Suprapubic skin (tissue), 4 donors: ENCODE data around the gene SHISA9.

Experiments used
- POLR2A ChIP-seq, 2 donors: fragments of 450-650 bp; IDR thresholded peaks; one replicate each; pipeline ENCODE4 v1.6.1; 2017; ENCODE audit warnings: antibody characterized with exemption in 2 of 2, mild to moderate bottlenecking in 2 of 2, moderate library complexity in 2 of 2
- POLR2AphosphoS5 ChIP-seq, 3 donors: sonication (generic); formaldehyde crosslinking; IDR thresholded peaks; one replicate each; pipeline ENCODE4 v1.6.1; 2017; ENCODE audit warnings: antibody characterized with exemption in 3 of 3
- TF ChIP-seq, protein P1 (sequence below), 2 donors: fragments of 200-600 bp in 1 of 2; fragments of 450-650 bp in 1 of 2; sonication (generic) in 1 of 2; IDR thresholded peaks; one replicate each; pipeline ENCODE4 v1.5.1; 2016 to 2019; ENCODE audit warnings: antibody characterized with exemption in 2 of 2, mild to moderate bottlenecking in 1 of 2, moderate library complexity in 1 of 2

GRCh38 chr16:12891836-12892235 lies 9.6 kb upstream of the SHISA9 start:
- TF ChIP-seq POLR2AphosphoS5 (IDR thresholded peaks at IDR 0.05) = no peak
- TF ChIP-seq, protein P1, sequence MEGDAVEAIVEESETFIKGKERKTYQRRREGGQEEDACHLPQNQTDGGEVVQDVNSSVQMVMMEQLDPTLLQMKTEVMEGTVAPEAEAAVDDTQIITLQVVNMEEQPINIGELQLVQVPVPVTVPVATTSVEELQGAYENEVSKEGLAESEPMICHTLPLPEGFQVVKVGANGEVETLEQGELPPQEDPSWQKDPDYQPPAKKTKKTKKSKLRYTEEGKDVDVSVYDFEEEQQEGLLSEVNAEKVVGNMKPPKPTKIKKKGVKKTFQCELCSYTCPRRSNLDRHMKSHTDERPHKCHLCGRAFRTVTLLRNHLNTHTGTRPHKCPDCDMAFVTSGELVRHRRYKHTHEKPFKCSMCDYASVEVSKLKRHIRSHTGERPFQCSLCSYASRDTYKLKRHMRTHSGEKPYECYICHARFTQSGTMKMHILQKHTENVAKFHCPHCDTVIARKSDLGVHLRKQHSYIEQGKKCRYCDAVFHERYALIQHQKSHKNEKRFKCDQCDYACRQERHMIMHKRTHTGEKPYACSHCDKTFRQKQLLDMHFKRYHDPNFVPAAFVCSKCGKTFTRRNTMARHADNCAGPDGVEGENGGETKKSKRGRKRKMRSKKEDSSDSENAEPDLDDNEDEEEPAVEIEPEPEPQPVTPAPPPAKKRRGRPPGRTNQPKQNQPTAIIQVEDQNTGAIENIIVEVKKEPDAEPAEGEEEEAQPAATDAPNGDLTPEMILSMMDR (IDR thresholded peaks at IDR 0.05) = no peak
- TF ChIP-seq POLR2A (IDR thresholded peaks at IDR 0.05) = no peak
